HL-60 (cell line): Measurements from ENCODE around the gene TRPM1.

ENCODE experiments used
- GABPA ChIP-seq: IDR thresholded peaks from 2 replicates; pipeline ENCODE4 v1.6.1; 2012; ENCODE audit warnings: low read depth
- POLR2AphosphoS5 ChIP-seq: IDR thresholded peaks from 2 replicates; pipeline ENCODE4 v1.6.1; 2012; ENCODE audit warnings: low read depth
- REST ChIP-seq: IDR thresholded peaks from 2 replicates; pipeline ENCODE4 v1.6.1; 2012; ENCODE audit warnings: low read depth; ENCODE audit not compliant: insufficient replicate concordance
- SPI1 ChIP-seq: IDR thresholded peaks from 2 replicates; pipeline ENCODE4 v1.6.1; 2012; ENCODE audit warnings: low read depth, mild to moderate bottlenecking, borderline replicate concordance
- TF ChIP-seq, protein P1 (sequence below): IDR thresholded peaks from one replicate; pipeline ENCODE4 v1.5.1; 2011; ENCODE audit warnings: low read length, control low read depth, inconsistent platforms; ENCODE audit not compliant: insufficient read depth

- TF ChIP-seq, protein P1, sequence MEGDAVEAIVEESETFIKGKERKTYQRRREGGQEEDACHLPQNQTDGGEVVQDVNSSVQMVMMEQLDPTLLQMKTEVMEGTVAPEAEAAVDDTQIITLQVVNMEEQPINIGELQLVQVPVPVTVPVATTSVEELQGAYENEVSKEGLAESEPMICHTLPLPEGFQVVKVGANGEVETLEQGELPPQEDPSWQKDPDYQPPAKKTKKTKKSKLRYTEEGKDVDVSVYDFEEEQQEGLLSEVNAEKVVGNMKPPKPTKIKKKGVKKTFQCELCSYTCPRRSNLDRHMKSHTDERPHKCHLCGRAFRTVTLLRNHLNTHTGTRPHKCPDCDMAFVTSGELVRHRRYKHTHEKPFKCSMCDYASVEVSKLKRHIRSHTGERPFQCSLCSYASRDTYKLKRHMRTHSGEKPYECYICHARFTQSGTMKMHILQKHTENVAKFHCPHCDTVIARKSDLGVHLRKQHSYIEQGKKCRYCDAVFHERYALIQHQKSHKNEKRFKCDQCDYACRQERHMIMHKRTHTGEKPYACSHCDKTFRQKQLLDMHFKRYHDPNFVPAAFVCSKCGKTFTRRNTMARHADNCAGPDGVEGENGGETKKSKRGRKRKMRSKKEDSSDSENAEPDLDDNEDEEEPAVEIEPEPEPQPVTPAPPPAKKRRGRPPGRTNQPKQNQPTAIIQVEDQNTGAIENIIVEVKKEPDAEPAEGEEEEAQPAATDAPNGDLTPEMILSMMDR, result no peak
- TF ChIP-seq REST (no peak), GABPA (no peak), POLR2AphosphoS5 (no peak), SPI1 (no peak)
Measured at GRCh38 chr15:30956216-30957124, 145.1 kb downstream of the TRPM1 start.
